ENCODE measurements around the gene SVIL. TPM values are rescaled to one million over a fixed set of nuclear protein-coding genes. Genes with fewer than 3 reads are reported as not detected.

The SVIL gene
- total and polyA plus RNA-seq, 2 of the 13 experiments (the other 11 are each of a cell fraction or from before 2014, with no cell fraction given) = 3.9 to 12.1 TPM

- no peak for TF ChIP-seq THAP7 (CRISPR knock-in tag; IDR thresholded peaks at IDR 0.05)
These were observed 36.5 kb upstream of the SVIL start (continued) for GRCh38 chr10:29671228-29671780.

DNA sequence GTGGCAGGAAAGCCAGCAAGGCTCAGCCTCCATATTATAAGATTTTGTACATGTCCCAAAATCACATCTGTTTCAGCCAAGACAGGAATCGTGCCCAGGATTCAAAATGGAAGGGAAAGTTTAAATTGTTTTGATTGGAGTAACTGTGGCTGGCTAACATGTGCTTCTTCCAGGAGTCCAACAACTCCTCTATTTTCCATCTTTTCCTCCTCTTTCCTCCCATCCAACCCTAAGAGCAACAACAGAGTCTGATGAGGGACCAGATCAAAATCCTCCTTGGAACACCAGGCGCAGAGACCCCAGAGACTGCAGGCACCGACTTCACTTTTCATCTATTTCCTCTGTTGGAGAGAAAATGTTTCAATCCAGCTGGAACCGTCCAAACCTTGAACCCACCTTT is 36.0 kb upstream of the SVIL start:
- H3K27me3 ChIP-seq (ENCODE audit: control insufficient read depth in 1 of 2, insufficient read depth in 2 of 2, low read length in 2 of 2) = no peaks in the 10 kb centered on the region
- DNase-seq (ENCODE audit: low spot score) (no peak), FAIRE-seq (no peak), ATAC-seq (no peak)
- TF ChIP-seq ZKSCAN5 (CRISPR knock-in tag; IDR thresholded peaks at IDR 0.05) = no peak
- TF ChIP-seq CHCHD3 (CRISPR knock-in tag; IDR thresholded peaks at IDR 0.05) = no peak
- no peak for TF ChIP-seq ELK4 (CRISPR knock-in tag; IDR thresholded peaks at IDR 0.05; ENCODE audit: borderline replicate concordance)
- no peak for TF ChIP-seq CREM (IDR thresholded peaks at IDR 0.05)
- no peak for TF ChIP-seq CREM (CRISPR knock-in tag; IDR thresholded peaks at IDR 0.05)
- H3K4me3 ChIP-seq (replicated peaks in 1 of 3; ENCODE audit: insufficient read depth in 1 of 3, low read depth in 2 of 3, low read length in 3 of 3) = no peak overlapping the region
- H3K4me2 ChIP-seq (ENCODE audit: low read depth, low read length) = no peak overlapping the region
- no peak overlapping the region for H3K27ac ChIP-seq (ENCODE audit: extremely low read length, insufficient read depth, low read length)
- H3K36me3 ChIP-seq (replicated peaks in 1 of 2; ENCODE audit: control insufficient read depth in 1 of 2, insufficient read depth in 2 of 2, low read length in 2 of 2) = no peaks in the 10 kb centered on the region; a peak in 1 of 5 replicates
- CTCF ChIA-PET (ENCODE audit: low intra/inter-chr PET ratio, low total read pairs) = no interaction called here
- intact Hi-C loops (cut with micrococcal nuclease; ENCODE audit: unreplicated experiment) = no loop called here
- no peaks in the 10 kb centered on the region for H3K79me2 ChIP-seq (ENCODE audit: insufficient read depth, low read length)
- peaks cover 13% of the 10 kb centered on the region; the same call in 1 of the 2 replicates for H3K9me3 ChIP-seq (ENCODE audit: low read length)
- H4K20me1 ChIP-seq (ENCODE audit: insufficient read depth, low read length) = no peaks in the 10 kb centered on the region
- no peak overlapping the region for H2AFZ ChIP-seq (ENCODE audit: low read length)
- H3K4me1 ChIP-seq (ENCODE audit: insufficient read depth, low read length) = no peaks in the 10 kb centered on the region
- WGBS (ENCODE audit: low lambda C conversion rate) = 95% methylated on average over 4 of the region's 4 CpGs
- POLR2A ChIA-PET = no interaction called here
- in situ Hi-C loops (cut with HindIII; ENCODE audit: extremely low pct_ligation_motif_present, low pct_unique_long_range_greater_than_20kb) = no loop called here
- no peak overlapping the region for H3K9ac ChIP-seq (ENCODE audit: insufficient read depth, low read depth, low read length)
- no TSS peak for BruUV-seq (replicated peaks)
